Pancreas (tissue), 10 donors: ENCODE measurements around the gene DSCAM. TPM values are rescaled to one million over a fixed set of nuclear protein-coding genes. Genes with fewer than 3 reads are reported as not detected.

Source experiments
- ATAC-seq, 4 donors: fragments of 200-7000 bp; cut with Tn5 transposase; one replicate each; pipeline versions ENCODE4 v1.8.0 to v1.9.1; 2020; ENCODE audit warnings: mild to moderate bottlenecking in 4 of 4, moderate library complexity in 4 of 4
- DNase-seq, 6 donors: peaks; one replicate each; pipeline ENCODE4 v3.0.0-alpha.2; 2020
- FAIRE-seq: peaks from 2 replicates; lab custom pipeline; 2012; peaks lifted over from hg19 to GRCh38; lab: Jason Lieb, UNC
- H3K27ac ChIP-seq, 4 donors: fragments of 200-600 bp; sonication (generic); 1 replicate in 3 of 4; 2 replicates in 1 of 4; pipeline versions ENCODE4 v1.5.0 to v1.8.0; 2020
- H3K27me3 ChIP-seq, 4 donors: fragments of 200-600 bp; one replicate each; pipeline ENCODE4 v1.8.0; 2021
- H3K36me3 ChIP-seq, 3 donors: fragments of 200-600 bp; sonication (generic) in 1 of 3; one replicate each; pipeline versions ENCODE4 v1.5.0 to v1.8.0; 2020 to 2021
- H3K4me1 ChIP-seq, 3 donors: fragments of 200-600 bp; one replicate each; pipeline ENCODE4 v1.8.0; 2021
- H3K4me3 ChIP-seq, 4 donors: fragments of 200-600 bp; sonication (generic) in 2 of 4; one replicate each; pipeline versions ENCODE4 v1.5.0 to v1.8.0; 2020 to 2021
- H3K9me3 ChIP-seq, 4 donors: fragments of 200-600 bp; one replicate each; pipeline ENCODE4 v1.8.0; 2021
- WGBS, 2 donors: extraction: QIAGEN DNeasy Blood & Tissue Kit; methylation state at CpG; one replicate each; pipeline ENCODE4 v1.1.7; 2013; 5-methylcytosine and 5-hydroxymethylcytosine counted together
- intact Hi-C, 3 donors: fragments of 100-400 bp; cut with DNase I; formaldehyde crosslinking; loops; one replicate each; pipeline versions ENCODE4 v1.11.1 to v1.14.2; 2022
- polyA plus RNA-seq, 2 donors: library from polyadenylated mRNA; stranded (reverse); fragments of 200-250 nt; gene quantifications; one replicate each; pipeline ENCODE4 v1.2.3, GENCODE V29; 2013
- total RNA-seq, 6 donors: library from RNA; stranded (reverse); fragmentation: NEBNext Ultra II Directional in 4 of 6; extraction: Animal tissue kit (Norgen Biotek cat#: 25700) in 4 of 6; gene quantifications; one replicate each; pipeline versions ENCODE4 v1.2.1 to v1.2.4, GENCODE V29; 2021 to 2023
- TF ChIP-seq, protein P1 (sequence below), 4 donors: fragments of 200-600 bp; sonication (generic) in 3 of 4; IDR thresholded peaks; one replicate each; pipeline versions ENCODE4 v1.5.0 to v1.8.0; 2021; ENCODE audit warnings: antibody characterized with exemption in 4 of 4
- donor health status: healthy with polysubstance abuse.
- donor health status: DM: no; HTN: no; CAD: no; lungs with moderate emphysema.
- donor health status: DM: no; HTN: no; CAD: no.
- donor health status: control.
- donor health status: control.
- donor health status: Bipolar disorder and iron deficiency.
- donor health status: DM: yes; HTN: yes; CAD: no.
- donor health status: DM: no; HTN: no; CAD: no.
- donor health status: DM: no; HTN: no; CAD: no.
- donor health status: DM: yes; HTN: yes; CAD: no.

DSCAM gene
- total and polyA plus RNA-seq, 8 donors, result 0.05 to 0.77 (median 0.14) TPM

DNA sequence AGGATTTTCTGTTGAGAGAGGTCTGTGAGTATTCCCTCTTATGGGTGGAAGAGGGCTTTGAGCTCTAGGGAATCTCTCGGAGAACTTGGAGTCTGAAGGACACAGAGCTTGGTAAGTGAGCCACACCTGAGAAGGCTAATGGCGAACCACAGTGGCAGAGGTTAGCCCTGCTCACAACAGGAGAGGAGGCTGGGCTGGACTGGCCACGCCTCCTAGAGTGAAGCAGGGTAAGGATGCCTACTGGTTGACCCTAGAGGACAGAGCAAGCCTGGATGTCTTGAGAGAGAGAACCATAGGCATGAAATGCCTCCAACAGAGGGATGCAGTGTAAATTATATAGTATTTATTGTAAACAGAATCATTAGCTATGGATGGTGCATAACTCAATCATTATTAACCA, 747.1 kb downstream of the DSCAM start:
- no peaks in the 10 kb centered on the region for H3K4me1 ChIP-seq
- no peaks in the 10 kb centered on the region for H3K9me3 ChIP-seq
- intact Hi-C loops, result no loop called here
- no peak for FAIRE-seq
- no peak for ATAC-seq
- TF ChIP-seq, protein P1, sequence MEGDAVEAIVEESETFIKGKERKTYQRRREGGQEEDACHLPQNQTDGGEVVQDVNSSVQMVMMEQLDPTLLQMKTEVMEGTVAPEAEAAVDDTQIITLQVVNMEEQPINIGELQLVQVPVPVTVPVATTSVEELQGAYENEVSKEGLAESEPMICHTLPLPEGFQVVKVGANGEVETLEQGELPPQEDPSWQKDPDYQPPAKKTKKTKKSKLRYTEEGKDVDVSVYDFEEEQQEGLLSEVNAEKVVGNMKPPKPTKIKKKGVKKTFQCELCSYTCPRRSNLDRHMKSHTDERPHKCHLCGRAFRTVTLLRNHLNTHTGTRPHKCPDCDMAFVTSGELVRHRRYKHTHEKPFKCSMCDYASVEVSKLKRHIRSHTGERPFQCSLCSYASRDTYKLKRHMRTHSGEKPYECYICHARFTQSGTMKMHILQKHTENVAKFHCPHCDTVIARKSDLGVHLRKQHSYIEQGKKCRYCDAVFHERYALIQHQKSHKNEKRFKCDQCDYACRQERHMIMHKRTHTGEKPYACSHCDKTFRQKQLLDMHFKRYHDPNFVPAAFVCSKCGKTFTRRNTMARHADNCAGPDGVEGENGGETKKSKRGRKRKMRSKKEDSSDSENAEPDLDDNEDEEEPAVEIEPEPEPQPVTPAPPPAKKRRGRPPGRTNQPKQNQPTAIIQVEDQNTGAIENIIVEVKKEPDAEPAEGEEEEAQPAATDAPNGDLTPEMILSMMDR (IDR thresholded peaks at IDR 0.05), result no peak
- DNase-seq, result no peak
- no peaks in the 10 kb centered on the region for H3K36me3 ChIP-seq
- H3K27ac ChIP-seq, result no peak overlapping the region
- H3K27me3 ChIP-seq, result no peaks in the 10 kb centered on the region
- 48 to 64% methylated on average over 3 of the region's 3 CpGs for WGBS, 2 donors
- H3K4me3 ChIP-seq, result no peak overlapping the region

DNA sequence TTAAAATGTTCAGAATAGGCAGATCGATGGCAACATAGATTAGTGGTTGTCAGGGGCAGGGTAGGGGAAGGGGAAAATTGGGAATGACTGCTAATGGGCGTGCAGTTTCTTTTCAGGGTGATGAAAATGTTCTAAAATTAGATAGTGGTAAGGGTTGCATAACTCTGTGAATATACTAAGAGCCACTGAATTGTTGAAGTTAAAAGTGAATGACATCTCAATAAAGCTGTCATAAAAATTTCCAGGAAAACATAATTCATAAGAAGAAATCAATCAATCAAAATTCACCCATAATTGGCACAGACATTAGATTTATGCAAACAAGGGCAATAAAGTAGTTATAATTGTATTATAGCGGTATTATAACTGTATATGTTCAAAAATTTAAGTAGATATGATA, 751.5 kb downstream of the DSCAM start:
- DNase-seq (no peak), ATAC-seq (no peak), FAIRE-seq (no peak)
- WGBS, 2 donors, result 53 to 59% methylated on average over 3 of the region's 3 CpGs
- Histone ChIP-seq H3K9me3 (no peaks in the 10 kb centered on the region), H3K27ac (no peak overlapping the region), H3K27me3 (no peaks in the 10 kb centered on the region), H3K4me1 (no peaks in the 10 kb centered on the region), H3K36me3 (no peaks in the 10 kb centered on the region), H3K4me3 (no peak overlapping the region)
- TF ChIP-seq, protein P1 (IDR thresholded peaks at IDR 0.05), result no peak
- intact Hi-C loops, result no loop called here

DNA sequence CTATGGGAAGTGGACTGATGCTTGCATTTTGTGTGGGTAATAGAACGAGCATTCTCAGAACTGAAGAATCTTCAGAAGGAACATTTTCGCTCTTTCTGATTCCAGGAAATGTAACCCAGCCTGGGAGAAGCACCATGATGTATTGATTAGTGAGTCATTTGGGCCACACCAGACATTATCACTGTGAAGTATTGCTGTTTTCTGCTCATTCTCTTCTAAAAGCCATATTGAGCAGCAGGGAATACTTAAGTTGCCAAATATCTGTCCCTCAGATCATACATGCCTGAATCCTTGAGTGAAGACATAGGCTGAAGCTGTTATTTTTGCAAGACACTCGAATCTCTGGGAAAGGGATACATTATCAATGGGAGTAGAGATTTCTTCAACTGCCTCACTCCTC, 766.6 kb downstream of the DSCAM start:
- Histone ChIP-seq H3K4me3 (no peak overlapping the region), H3K27ac (no peak overlapping the region), H3K27me3 (no peaks in the 10 kb centered on the region), H3K36me3 (no peaks in the 10 kb centered on the region), H3K9me3 (no peaks in the 10 kb centered on the region), H3K4me1 (no peaks in the 10 kb centered on the region)
- intact Hi-C loops, result no loop called here
- DNase-seq (no peak), FAIRE-seq (no peak), ATAC-seq (no peak)
- TF ChIP-seq, protein P1 (IDR thresholded peaks at IDR 0.05), result no peak
- WGBS, 2 donors, result 53 to 57% methylated on average over 3 of the region's 3 CpGs

DNA sequence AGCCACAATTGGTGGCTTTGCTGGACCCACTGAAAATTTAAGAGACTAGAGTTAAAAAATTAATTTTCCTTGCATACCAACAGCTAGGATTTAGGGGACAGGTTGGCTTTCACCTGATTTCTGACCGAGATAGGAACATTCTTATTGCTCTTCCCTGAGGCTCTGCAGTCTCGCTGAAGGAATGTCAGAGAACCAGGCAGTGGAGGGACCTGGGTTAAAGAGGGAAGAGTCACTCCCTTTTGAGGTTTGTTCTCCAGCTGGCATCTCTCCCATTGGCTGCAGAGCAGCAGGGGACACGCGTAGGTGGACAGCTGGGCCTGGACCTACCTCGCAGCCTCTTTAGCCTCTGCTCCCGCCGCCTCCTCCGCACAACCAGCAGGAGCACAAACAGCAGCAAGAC, 772.2 kb downstream of the DSCAM start:
- FAIRE-seq (no peak), DNase-seq (no peak), ATAC-seq (no peak)
- H3K9me3 ChIP-seq, result no peaks in the 10 kb centered on the region
- TF ChIP-seq, protein P1 (IDR thresholded peaks at IDR 0.05), result no peak
- no peaks in the 10 kb centered on the region for H3K4me1 ChIP-seq
- H3K4me3 ChIP-seq, result no peak overlapping the region
- WGBS, 2 donors, result 79 to 84% methylated on average over 8 of the region's 8 CpGs
- H3K27ac ChIP-seq, result no peak overlapping the region
- H3K36me3 ChIP-seq, result no peaks in the 10 kb centered on the region
- H3K27me3 ChIP-seq, result no peaks in the 10 kb centered on the region
- intact Hi-C loops, result no loop called here

DNA sequence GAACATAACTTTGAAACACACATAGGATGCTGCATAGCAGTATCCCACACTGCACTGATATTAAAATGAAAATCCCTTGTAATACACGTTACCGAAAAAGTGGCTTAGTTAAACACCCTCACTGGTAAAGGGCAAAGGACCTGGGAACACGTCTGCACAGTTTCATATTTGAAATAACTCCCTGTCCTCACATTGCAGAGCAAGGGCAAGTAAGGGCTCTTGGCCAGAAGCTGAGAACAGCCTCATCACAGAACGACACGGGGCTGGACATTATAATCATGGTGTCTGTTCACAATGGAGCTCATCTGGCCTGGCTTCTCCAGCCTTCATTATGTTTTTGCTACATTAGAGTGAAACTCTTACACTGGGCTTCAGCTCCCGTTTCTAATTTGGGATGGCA, 772.8 kb downstream of the DSCAM start:
- Histone ChIP-seq H3K4me1 (no peaks in the 10 kb centered on the region), H3K9me3 (no peaks in the 10 kb centered on the region), H3K27ac (no peak overlapping the region), H3K4me3 (no peak overlapping the region), H3K27me3 (no peaks in the 10 kb centered on the region), H3K36me3 (no peaks in the 10 kb centered on the region)
- intact Hi-C loops, result no loop called here
- no peak for ATAC-seq
- 58 to 70% methylated on average over 6 of the region's 6 CpGs for WGBS, 2 donors
- FAIRE-seq, result no peak
- TF ChIP-seq, protein P1 (IDR thresholded peaks at IDR 0.05), result no peak
- no peak for DNase-seq
